Neural cell (in vitro differentiated cells): ENCODE results near the gene ERG28. TPM values are rescaled to one million over a fixed set of nuclear protein-coding genes. Genes with fewer than 3 reads are reported as not detected.

Experiments
- H2AFZ ChIP-seq: fragments of 200-600, 300-800 bp; sonication (generic), shearing (Covaris generic); 2 replicates; pipeline ENCODE4 v1.6.0; 2014; ENCODE audit warnings: low read depth, mild to moderate bottlenecking, antibody characterized with exemption, low read length, moderate library complexity
- H3F3A ChIP-seq: fragments of 200-600 bp; shearing (Covaris generic); 2 replicates; pipeline ENCODE4 v1.6.1; 2016; ENCODE audit warnings: mild to moderate bottlenecking, moderate library complexity, mixed read lengths, antibody characterized with exemption, low read length; ENCODE audit not compliant: insufficient read depth, poor library complexity, severe bottlenecking
- H3K27ac ChIP-seq: fragments of 200-600, 300-800 bp; sonication (generic), shearing (Covaris generic); 2 replicates; pipeline ENCODE4 v1.5.1; 2014; ENCODE audit warnings: mild to moderate bottlenecking, low read length, moderate library complexity
- H3K27me3 ChIP-seq: fragments of 300-800, 200-600 bp; sonication (generic), shearing (Covaris generic); 2 replicates; pipeline ENCODE4 v1.6.0; 2014; ENCODE audit warnings: mild to moderate bottlenecking, low read depth, low read length, moderate library complexity; ENCODE audit not compliant: insufficient read depth
- H3K36me3 ChIP-seq: fragments of 300-800, 200-600 bp; sonication (generic), shearing (Covaris generic); 2 replicates; pipeline ENCODE4 v1.5.1; 2014; ENCODE audit warnings: mild to moderate bottlenecking, antibody characterized with exemption, low read length, moderate library complexity; ENCODE audit not compliant: insufficient read depth
- H3K4me2 ChIP-seq: fragments of 300-800, 200-600 bp; sonication (generic), shearing (Covaris generic); 2 replicates; pipeline ENCODE4 v1.6.0; 2014; ENCODE audit warnings: mild to moderate bottlenecking, low read length
- H3K4me3 ChIP-seq: fragments of 300-800, 200-600 bp; sonication (generic), shearing (Covaris generic); 2 replicates; pipeline ENCODE4 v1.5.1; 2014; ENCODE audit warnings: mild to moderate bottlenecking, low read length, moderate library complexity
- H3K79me2 ChIP-seq: fragments of 200-600 bp; shearing (Covaris generic); replicated peaks from 2 replicates; pipeline ENCODE4 v1.6.0; 2014; ENCODE audit warnings: mild to moderate bottlenecking, low read length, moderate library complexity; ENCODE audit not compliant: insufficient read depth
- H3K9ac ChIP-seq: fragments of 300-800, 200-600 bp; sonication (generic), shearing (Covaris generic); 2 replicates; pipeline ENCODE4 v1.6.1; 2016; ENCODE audit warnings: mild to moderate bottlenecking, low read length, mixed read lengths
- H3K9me2 ChIP-seq: fragments of 200-600 bp; shearing (Covaris generic); 2 replicates; pipeline ENCODE4 v1.6.1; 2016; ENCODE audit warnings: mild to moderate bottlenecking, low read length, mixed read lengths; ENCODE audit not compliant: insufficient read depth
- H3K9me3 ChIP-seq: fragments of 200-600, 300-800 bp; sonication (generic), shearing (Covaris generic); 2 replicates; pipeline ENCODE4 v1.6.1; 2016; ENCODE audit warnings: mild to moderate bottlenecking, mixed run types, low read length, moderate library complexity, mixed read lengths
- H4K20me1 ChIP-seq: fragments of 200-600 bp; shearing (Covaris generic); 2 replicates; pipeline ENCODE4 v1.6.1; 2016; ENCODE audit warnings: mild to moderate bottlenecking, mixed run types; ENCODE audit not compliant: insufficient read depth
- EP300 ChIP-seq: fragments of 450-650 bp; conservative IDR thresholded peaks from 2 replicates; pipeline ENCODE4 v1.6.1; 2014; ENCODE audit warnings: antibody characterized with exemption, mild to moderate bottlenecking, moderate library complexity; ENCODE audit not compliant: poor library complexity, severe bottlenecking
- MXI1 ChIP-seq: fragments of 450-650 bp; conservative IDR thresholded peaks from 2 replicates; pipeline ENCODE4 v1.6.1; 2014; ENCODE audit warnings: antibody characterized with exemption, mild to moderate bottlenecking; ENCODE audit not compliant: poor library complexity, severe bottlenecking
- POLR2AphosphoS5 ChIP-seq: IDR thresholded peaks from 2 replicates; pipeline ENCODE4 v1.6.1; 2012
- SMC3 ChIP-seq: fragments of 450-650 bp; conservative IDR thresholded peaks from 2 replicates; pipeline ENCODE4 v1.6.1; 2014; ENCODE audit warnings: antibody characterized with exemption, mild to moderate bottlenecking, moderate library complexity; ENCODE audit not compliant: poor library complexity
- TAF1 ChIP-seq: IDR thresholded peaks from 2 replicates; pipeline ENCODE4 v1.6.1; 2012; ENCODE audit warnings: low read depth
- polyA plus RNA-seq: library from polyadenylated mRNA; depleted of rRNA; stranded (reverse); fragments of >200 nt; gene quantifications from 2 replicates; pipeline ENCODE4 v1.2.3, GENCODE V29; 2014
- TF ChIP-seq, protein P1 (sequence below): fragments of 450-650 bp; IDR thresholded peaks from 2 replicates; pipeline ENCODE4 v1.5.1; 2014; ENCODE audit warnings: antibody characterized with exemption, mild to moderate bottlenecking, moderate library complexity; ENCODE audit not compliant: poor library complexity, severe bottlenecking

ERG28 gene
- polyA plus RNA-seq, 1 donor from 2014 or later = 23.4 TPM

DNA sequence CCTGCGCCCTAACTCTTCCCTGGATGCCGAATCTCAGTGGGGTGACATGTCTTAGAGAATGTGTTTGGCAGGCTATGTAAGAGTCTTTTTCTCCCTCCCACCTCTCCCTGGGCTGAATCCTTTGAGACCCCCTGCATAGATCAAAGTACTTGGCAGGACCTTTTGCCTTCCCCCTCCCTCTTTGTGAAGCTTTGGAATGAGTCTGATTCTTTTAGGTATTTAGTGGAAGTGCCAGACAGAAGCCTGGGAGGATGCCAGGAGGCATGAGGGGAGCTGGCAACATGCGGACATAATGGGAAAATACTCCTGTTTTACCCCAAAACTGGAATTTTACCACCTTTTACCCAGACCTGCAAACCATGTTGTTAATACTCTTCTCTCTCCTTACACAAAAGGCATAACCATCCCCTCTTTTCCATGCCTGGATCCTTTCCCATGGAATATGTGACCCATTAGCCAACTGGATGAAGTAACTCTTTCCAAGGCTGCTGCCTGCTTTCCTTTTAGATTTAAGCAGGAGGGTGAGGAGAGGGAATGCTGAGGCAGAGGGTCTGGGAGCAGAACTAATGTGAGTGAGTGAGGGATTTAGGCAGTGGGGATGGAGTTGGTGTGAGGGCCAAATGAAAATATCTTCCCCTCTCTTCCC lies 42.1 kb upstream of the ERG28 start:
- H2AFZ ChIP-seq = no peak overlapping the region
- H3K79me2 ChIP-seq = no peaks in the 10 kb centered on the region
- H4K20me1 ChIP-seq = no peaks in the 10 kb centered on the region
- H3K27me3 ChIP-seq = no peaks in the 10 kb centered on the region
- H3K9ac ChIP-seq = no peak overlapping the region
- H3K36me3 ChIP-seq = no peaks in the 10 kb centered on the region
- H3K27ac ChIP-seq = no peak overlapping the region
- TF ChIP-seq TAF1 = no peak
- TF ChIP-seq SMC3 = no peak
- TF ChIP-seq POLR2AphosphoS5 = no peak
- TF ChIP-seq, protein P1, sequence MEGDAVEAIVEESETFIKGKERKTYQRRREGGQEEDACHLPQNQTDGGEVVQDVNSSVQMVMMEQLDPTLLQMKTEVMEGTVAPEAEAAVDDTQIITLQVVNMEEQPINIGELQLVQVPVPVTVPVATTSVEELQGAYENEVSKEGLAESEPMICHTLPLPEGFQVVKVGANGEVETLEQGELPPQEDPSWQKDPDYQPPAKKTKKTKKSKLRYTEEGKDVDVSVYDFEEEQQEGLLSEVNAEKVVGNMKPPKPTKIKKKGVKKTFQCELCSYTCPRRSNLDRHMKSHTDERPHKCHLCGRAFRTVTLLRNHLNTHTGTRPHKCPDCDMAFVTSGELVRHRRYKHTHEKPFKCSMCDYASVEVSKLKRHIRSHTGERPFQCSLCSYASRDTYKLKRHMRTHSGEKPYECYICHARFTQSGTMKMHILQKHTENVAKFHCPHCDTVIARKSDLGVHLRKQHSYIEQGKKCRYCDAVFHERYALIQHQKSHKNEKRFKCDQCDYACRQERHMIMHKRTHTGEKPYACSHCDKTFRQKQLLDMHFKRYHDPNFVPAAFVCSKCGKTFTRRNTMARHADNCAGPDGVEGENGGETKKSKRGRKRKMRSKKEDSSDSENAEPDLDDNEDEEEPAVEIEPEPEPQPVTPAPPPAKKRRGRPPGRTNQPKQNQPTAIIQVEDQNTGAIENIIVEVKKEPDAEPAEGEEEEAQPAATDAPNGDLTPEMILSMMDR = no peak
- H3K4me2 ChIP-seq = no peak overlapping the region
- H3K9me3 ChIP-seq = no peaks in the 10 kb centered on the region
- H3F3A ChIP-seq = no peaks in the 10 kb centered on the region
- H3K9me2 ChIP-seq = no peaks in the 10 kb centered on the region
- no peak overlapping the region for H3K4me3 ChIP-seq

DNA sequence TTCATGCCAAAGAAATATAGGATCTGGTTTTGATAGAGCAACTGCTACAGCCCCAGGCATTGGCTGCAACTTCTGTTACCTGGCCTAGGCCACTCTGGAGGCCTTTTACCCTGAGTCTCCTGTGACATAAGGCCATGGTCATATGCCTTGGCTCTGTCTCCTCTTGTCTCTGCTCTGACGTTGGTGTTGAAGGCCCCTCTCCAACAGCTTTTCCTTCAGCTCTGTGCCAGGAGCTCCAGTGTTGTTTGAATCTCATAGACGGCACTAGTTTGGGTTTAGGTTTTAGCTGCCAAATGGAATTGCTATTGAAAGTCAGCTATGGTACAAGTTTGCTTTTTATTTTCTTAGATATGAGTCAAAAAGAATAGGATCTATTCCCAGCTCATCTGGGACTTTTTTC lies 41.4 kb upstream of the ERG28 start:
- H3K4me2 ChIP-seq = no peak overlapping the region

DNA sequence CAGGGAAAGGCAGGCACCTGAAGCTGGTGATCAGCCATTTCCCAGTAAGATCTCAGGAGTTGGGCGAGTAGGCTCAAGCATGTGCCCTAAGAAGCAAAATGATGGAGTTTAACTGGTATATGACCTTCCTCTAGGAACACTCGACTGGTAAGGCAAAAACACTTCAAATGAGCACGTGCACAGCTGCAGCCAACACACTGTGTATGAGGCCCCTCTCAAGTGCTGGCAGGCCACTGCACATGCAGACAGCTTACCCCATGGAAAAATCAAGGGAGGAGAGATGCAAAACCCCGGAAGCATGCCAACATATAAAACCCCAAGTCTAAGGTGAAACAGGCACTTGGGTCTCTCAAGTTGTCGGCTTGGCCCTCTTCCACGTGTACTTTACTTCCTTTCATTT lies 39.6 kb upstream of the ERG28 start:
- Histone ChIP-seq H2AFZ (no peak overlapping the region), H3K36me3 (no peaks in the 10 kb centered on the region), H3K27ac (no peak overlapping the region), H3K4me3 (no peak overlapping the region), H3F3A (no peaks in the 10 kb centered on the region), H3K9ac (no peak overlapping the region), H3K9me2 (no peaks in the 10 kb centered on the region), H4K20me1 (no peaks in the 10 kb centered on the region), H3K79me2 (no peaks in the 10 kb centered on the region), H3K4me2 (no peak overlapping the region), H3K27me3 (no peaks in the 10 kb centered on the region), H3K9me3 (no peaks in the 10 kb centered on the region)
- TF ChIP-seq, protein P1 = no peak
- TF ChIP-seq EP300 (no peak), TAF1 (no peak), SMC3 (no peak)

More for the DNA sequence above, 41.4 kb upstream of the ERG28 start:
- H3K36me3 ChIP-seq = no peaks in the 10 kb centered on the region
- H3K9me2 ChIP-seq = no peaks in the 10 kb centered on the region
- no peaks in the 10 kb centered on the region for H3K79me2 ChIP-seq
- H4K20me1 ChIP-seq = no peaks in the 10 kb centered on the region
- H3K9me3 ChIP-seq = no peaks in the 10 kb centered on the region
- no peak overlapping the region for H3K4me3 ChIP-seq
- H3K27me3 ChIP-seq = no peaks in the 10 kb centered on the region
- TF ChIP-seq, protein P1 = no peak
- TF ChIP-seq TAF1 = no peak
- TF ChIP-seq POLR2AphosphoS5 = no peak
- no peak for TF ChIP-seq SMC3
- TF ChIP-seq MXI1 = no peak
- no peak overlapping the region for H3K9ac ChIP-seq
- no peaks in the 10 kb centered on the region for H3F3A ChIP-seq
- no peak overlapping the region for H2AFZ ChIP-seq
- H3K27ac ChIP-seq = no peak overlapping the region
